NCI-H1436 (cell line): ENCODE measurements around the gene SCO2.

ENCODE experiments used
- DNase-seq: peaks from one replicate; lab custom pipeline; 2025; lab: John Stamatoyannopoulos, UW

The SCO2 gene

DNA sequence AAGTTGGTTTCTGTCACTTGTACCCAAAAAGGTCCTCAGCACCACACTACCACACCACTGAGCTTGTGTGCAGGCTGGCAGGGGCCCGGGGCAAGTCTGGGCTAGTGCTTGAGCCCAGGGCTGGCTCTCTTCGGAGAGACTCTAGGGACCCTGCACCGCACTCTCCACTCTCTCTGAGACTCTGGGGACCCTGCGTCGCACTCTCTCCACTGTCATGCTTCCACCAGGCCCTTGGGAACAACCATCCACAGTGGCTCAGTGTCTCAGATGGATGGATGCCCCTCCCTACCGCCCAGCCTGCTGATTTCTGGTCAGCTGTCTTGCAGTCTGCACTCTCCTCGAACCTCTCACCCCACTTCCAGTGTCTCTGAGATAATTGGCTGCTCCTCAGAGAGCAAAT is 48.5 kb downstream of the SCO2 start:
- peak; percentile 89 for DNase-seq

DNA sequence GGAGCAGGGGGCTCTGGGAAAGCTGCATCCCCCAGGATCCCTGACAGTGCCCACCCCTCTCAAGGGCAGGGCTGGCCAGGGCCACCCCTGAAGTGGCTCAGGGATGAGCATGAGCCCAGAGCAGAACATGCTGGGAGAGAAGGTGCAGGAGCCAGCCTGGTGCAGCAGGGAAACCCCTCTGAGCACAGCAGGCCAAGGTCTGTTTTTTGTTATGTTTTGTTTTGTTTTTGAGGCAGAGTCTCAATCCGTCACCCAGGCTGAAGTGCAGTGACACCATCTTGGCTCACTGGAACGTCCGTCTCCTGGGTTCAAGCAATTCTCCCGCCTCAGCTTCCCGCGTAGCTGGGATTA is 49.8 kb downstream of the SCO2 start:
- no peak for DNase-seq

DNA sequence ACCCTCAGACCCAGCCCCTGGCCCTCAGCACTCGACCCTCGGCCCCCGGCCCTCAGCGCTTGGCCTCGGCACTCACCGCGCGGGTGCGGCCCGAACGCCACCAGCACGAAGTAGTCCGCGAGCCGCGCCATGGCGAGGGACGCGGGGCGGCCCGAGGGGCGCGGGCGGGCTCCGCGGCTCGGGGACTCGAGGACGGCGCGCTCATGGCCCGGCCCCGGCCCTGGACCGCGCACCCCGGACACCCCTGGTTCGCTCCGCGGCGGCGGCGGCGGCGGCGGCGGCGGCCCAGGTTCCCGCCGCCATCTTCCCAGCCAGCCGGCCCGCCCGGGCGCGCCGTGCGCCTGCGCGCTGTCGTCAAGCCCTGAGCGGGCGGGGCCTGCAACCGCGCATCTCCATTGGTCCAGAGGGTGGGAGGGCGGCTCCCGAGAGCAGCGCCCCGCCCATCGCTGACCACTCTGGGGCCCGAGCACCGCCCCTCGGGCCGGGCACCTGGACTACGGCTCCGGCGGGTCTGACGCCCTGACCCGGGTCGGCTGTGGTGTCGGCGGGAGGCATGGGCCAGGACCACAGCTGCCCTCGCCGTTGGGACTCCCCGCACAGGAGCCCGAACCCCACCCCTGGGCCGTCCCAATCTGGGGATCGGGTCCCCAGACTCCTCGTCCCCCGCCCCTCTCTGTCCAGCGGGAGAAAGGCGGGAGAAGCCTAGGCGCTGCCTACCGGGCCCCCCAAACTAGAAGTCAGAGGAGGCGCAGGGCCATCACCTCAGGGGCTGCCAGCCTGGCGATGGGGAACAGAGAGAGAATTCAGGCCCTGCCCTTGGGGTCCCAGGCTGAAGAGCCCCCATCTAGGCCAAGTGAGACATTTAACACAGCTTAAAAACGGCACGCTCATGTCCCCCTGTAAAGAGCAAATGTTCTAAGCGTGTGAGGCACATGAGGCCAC is 50.4 kb downstream of the SCO2 start, which contains the start of gene SBF1:
Gene SBF1, minus strand, starts transcription at position 326 of the 942 bp plus-strand sequence. Its CDS starts 195 bp downstream, at position 131.
- peak; percentile 86 for DNase-seq

DNA sequence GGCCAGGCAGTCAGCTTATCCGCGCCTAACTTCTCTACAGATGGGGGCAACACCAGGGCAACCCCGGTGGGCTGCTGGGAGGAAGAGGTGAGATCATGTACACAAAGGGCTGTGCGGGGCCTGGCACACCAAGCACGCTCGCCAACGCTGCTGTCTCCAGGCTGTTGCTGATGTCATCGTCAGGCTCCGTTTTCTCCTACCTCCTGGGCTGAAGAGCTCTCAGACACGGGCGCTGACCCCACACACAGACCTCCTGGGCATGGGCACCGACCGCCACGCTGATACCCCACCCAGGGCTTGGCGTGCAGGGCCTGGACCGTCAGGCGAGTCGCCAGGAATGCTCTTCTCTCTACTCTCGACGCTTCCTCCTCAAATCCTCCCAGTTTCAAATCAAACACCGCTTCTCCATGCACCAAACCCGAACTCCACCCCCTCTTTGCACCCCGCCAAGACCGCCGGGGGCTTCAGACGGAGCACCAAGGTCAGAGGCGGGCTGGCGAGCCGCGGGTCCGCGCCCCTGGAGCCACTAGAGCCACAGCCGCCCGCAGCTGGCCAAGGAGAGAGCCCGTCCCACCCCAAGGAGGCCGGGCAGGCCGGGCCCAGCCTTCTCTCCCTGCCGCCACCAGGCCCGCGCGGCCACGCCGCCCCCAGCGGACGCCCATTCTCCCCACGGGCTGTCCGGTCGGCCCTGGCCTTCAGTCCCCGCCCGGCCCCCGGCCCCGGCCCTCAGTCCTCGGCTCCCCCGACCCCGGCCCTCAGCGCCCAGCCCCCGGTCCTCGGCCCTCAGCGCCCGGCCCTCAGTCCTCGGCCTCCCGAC is 51.3 kb downstream of the SCO2 start:
- no peak for DNase-seq
